Glomerular endothelial cell (primary cell): ENCODE data around the gene ATXN2. TPM values are rescaled to one million over a fixed set of nuclear protein-coding genes. Genes with fewer than 3 reads are reported as not detected.

Experiments
- DNase-seq: peaks from one replicate; pipeline ENCODE4 v3.0.0-alpha.2; 2011; ENCODE audit warnings: low read depth, low spot score; ENCODE audit errors: extremely low read depth
- total RNA-seq: library from RNA; depleted of rRNA; stranded (reverse); fragments of >200 nt; gene quantifications from 2 replicates; pipeline ENCODE4 v1.2.3, GENCODE V29; 2015

The ATXN2 gene
- total RNA-seq, 1 donor from 2014 or later, result 51.8 TPM

- DNase-seq, result no peak
Measured at GRCh38 chr12:111424189-111424792, 174.8 kb downstream of the ATXN2 start.

GRCh38 chr12:111420494-111420893, 178.6 kb downstream of the ATXN2 start:
- DNase-seq, result no peak

- no peak for DNase-seq
Measured at GRCh38 chr12:111419784-111420183, 179.3 kb downstream of the ATXN2 start.

GRCh38 chr12:111418594-111418880, 180.6 kb downstream of the ATXN2 start:
- DNase-seq, result no peak

- DNase-seq, result no peak
Measured at GRCh38 chr12:111417784-111418593, 181.1 kb downstream of the ATXN2 start.

- no peak for DNase-seq
Measured at GRCh38 chr12:111417290-111417689, 181.8 kb downstream of the ATXN2 start.

- DNase-seq, result no peak
Measured at GRCh38 chr12:111414711-111415252, 184.3 kb downstream of the ATXN2 start.

GRCh38 chr12:111413442-111414086, 185.6 kb downstream of the ATXN2 start:
- DNase-seq, result no peak

GRCh38 chr12:111412830-111413441, 186.2 kb downstream of the ATXN2 start:
- no peak for DNase-seq

- no peak for DNase-seq
Measured at GRCh38 chr12:111412007-111412829, 186.9 kb downstream of the ATXN2 start.

- no peak for DNase-seq
Measured at GRCh38 chr12:111411185-111411764, 187.8 kb downstream of the ATXN2 start.

- DNase-seq, result no peak
Measured at GRCh38 chr12:111410431-111411184, 188.5 kb downstream of the ATXN2 start.

GRCh38 chr12:111409780-111410430, 189.2 kb downstream of the ATXN2 start:
- no peak for DNase-seq

- no peak for DNase-seq
Measured at GRCh38 chr12:111409403-111409779, 189.7 kb downstream of the ATXN2 start.

- no peak for DNase-seq
Measured at GRCh38 chr12:111408686-111409402, 190.3 kb downstream of the ATXN2 start.

- no peak for DNase-seq
Measured at GRCh38 chr12:111408116-111408440, 191.0 kb downstream of the ATXN2 start.

GRCh38 chr12:111407377-111408115, 191.6 kb downstream of the ATXN2 start:
- DNase-seq, result no peak
